Osteoblast (primary cell): ENCODE results near the gene CDC37L1. TPM values are rescaled to one million over a fixed set of nuclear protein-coding genes. Genes with fewer than 3 reads are reported as not detected.

Experiments used
- DNase-seq: peaks from one replicate; pipeline ENCODE4 v3.0.0; 2011; ENCODE audit warnings: low spot score, mixed read lengths; ENCODE audit not compliant: insufficient read length; ENCODE audit errors: missing footprints
- H2AFZ ChIP-seq: 2 replicates; pipeline ENCODE4 v1.6.0; 2011; ENCODE audit warnings: mild to moderate bottlenecking, low read length
- H3K27ac ChIP-seq: 2 replicates; pipeline ENCODE4 v1.5.1; 2011; ENCODE audit warnings: mild to moderate bottlenecking, low read depth, low read length, moderate library complexity
- H3K27me3 ChIP-seq: 2 replicates; pipeline ENCODE4 v1.6.0; 2012; ENCODE audit warnings: mild to moderate bottlenecking, control low read depth, inconsistent platforms, low read length, moderate library complexity; ENCODE audit not compliant: insufficient read depth
- H3K36me3 ChIP-seq: 2 replicates; pipeline ENCODE4 v1.5.1; 2011; ENCODE audit warnings: mild to moderate bottlenecking, low read length, control low read depth, moderate library complexity; ENCODE audit not compliant: insufficient read depth
- H3K4me1 ChIP-seq: 2 replicates; pipeline ENCODE4 v1.5.1; 2011; ENCODE audit warnings: mild to moderate bottlenecking, low read length, control low read depth, moderate library complexity; ENCODE audit not compliant: insufficient read depth
- H3K4me2 ChIP-seq: 2 replicates; pipeline ENCODE4 v1.6.0; 2011; ENCODE audit warnings: mild to moderate bottlenecking, low read length; ENCODE audit not compliant: insufficient read depth
- H3K4me3 ChIP-seq: fragments of 200-600 bp; sonication (generic); 3 replicates; pipeline ENCODE4 v1.5.1; 2012; ENCODE audit warnings: mild to moderate bottlenecking, low read length, inconsistent platforms; ENCODE audit not compliant: insufficient read depth
- H3K79me2 ChIP-seq: 2 replicates; pipeline ENCODE4 v1.6.0; 2012; ENCODE audit warnings: mild to moderate bottlenecking, low read length, control low read depth, inconsistent platforms; ENCODE audit not compliant: insufficient read depth
- H3K9me3 ChIP-seq: 2 replicates; pipeline ENCODE4 v1.5.1; 2011; ENCODE audit warnings: low read depth, low read length, control low read depth
- H4K20me1 ChIP-seq: 2 replicates; pipeline ENCODE4 v1.6.0; 2012; ENCODE audit warnings: mild to moderate bottlenecking, low read length, control low read depth; ENCODE audit not compliant: insufficient read depth
- CTCF ChIP-seq: IDR thresholded peaks from 2 replicates; pipeline ENCODE4 v1.5.1; 2011; ENCODE audit warnings: mild to moderate bottlenecking, low read depth, low read length, moderate library complexity; ENCODE audit errors: extremely low read depth
- total RNA-seq: library from RNA; depleted of rRNA; stranded (reverse); fragments of >200 nt; gene quantifications from 2 replicates; pipeline ENCODE4 v1.2.3, GENCODE V29; 2012

CDC37L1 gene
- total RNA-seq, 1 donor, result 29.3 TPM

GRCh38 chr9:4700091-4700490 lies 20.7 kb downstream of the CDC37L1 start:
- TF ChIP-seq CTCF, result no peak
- H3K27ac ChIP-seq, result no peak overlapping the region
- no peaks in the 10 kb centered on the region for H3K9me3 ChIP-seq
- H3K4me3 ChIP-seq, result no peak overlapping the region
- H3K27me3 ChIP-seq, result no peaks in the 10 kb centered on the region
- no peak overlapping the region for H2AFZ ChIP-seq
- no peak overlapping the region for H3K4me2 ChIP-seq
- peaks cover 15% of the 10 kb centered on the region for H3K79me2 ChIP-seq
- peaks cover 6% of the 10 kb centered on the region for H4K20me1 ChIP-seq
- peaks cover 36% of the 10 kb centered on the region for H3K36me3 ChIP-seq
- peaks cover 8% of the 10 kb centered on the region for H3K4me1 ChIP-seq
- no peak for DNase-seq

- Histone ChIP-seq H3K27me3 (no peaks in the 10 kb centered on the region), H3K4me3 (no peak overlapping the region), H3K9me3 (no peaks in the 10 kb centered on the region), H3K4me1 (peaks cover 8% of the 10 kb centered on the region), H3K36me3 (peaks cover 33% of the 10 kb centered on the region), H3K27ac (no peak overlapping the region), H3K79me2 (peaks cover 9% of the 10 kb centered on the region), H2AFZ (no peak overlapping the region), H3K4me2 (no peak overlapping the region), H4K20me1 (peaks cover 6% of the 10 kb centered on the region)
- DNase-seq, result no peak
- TF ChIP-seq CTCF, result no peak
Observed at GRCh38 chr9:4700932-4701331, 21.6 kb downstream of the CDC37L1 start.

GRCh38 chr9:4701526-4701925 lies 22.2 kb downstream of the CDC37L1 start:
- Histone ChIP-seq H3K9me3 (no peaks in the 10 kb centered on the region), H3K27ac (no peak overlapping the region), H2AFZ (no peak overlapping the region), H3K4me3 (no peak overlapping the region), H3K4me1 (peaks cover 8% of the 10 kb centered on the region), H3K27me3 (no peaks in the 10 kb centered on the region), H3K36me3 (peaks cover 33% of the 10 kb centered on the region), H4K20me1 (peaks cover 3% of the 10 kb centered on the region), H3K79me2 (peaks cover 5% of the 10 kb centered on the region), H3K4me2 (no peak overlapping the region)
- no peak for DNase-seq
- TF ChIP-seq CTCF, result no peak

- peaks cover 8% of the 10 kb centered on the region for H3K4me1 ChIP-seq
- H3K79me2 ChIP-seq, result no peaks in the 10 kb centered on the region
- no peaks in the 10 kb centered on the region for H3K27me3 ChIP-seq
- peaks cover 26% of the 10 kb centered on the region for H3K36me3 ChIP-seq
- H3K9me3 ChIP-seq, result no peaks in the 10 kb centered on the region
- H3K4me3 ChIP-seq, result no peak overlapping the region
- H3K27ac ChIP-seq, result no peak overlapping the region
- no peak overlapping the region for H3K4me2 ChIP-seq
- TF ChIP-seq CTCF, result no peak
- DNase-seq, result no peak
- peaks cover 3% of the 10 kb centered on the region for H4K20me1 ChIP-seq
- H2AFZ ChIP-seq, result no peak overlapping the region
Observed at GRCh38 chr9:4704129-4704528, 24.8 kb downstream of the CDC37L1 start.
